Adipocyte (in vitro differentiated cells): ENCODE results near the gene LAMA3.

Source experiments
- DNase-seq: peaks from one replicate; pipeline ENCODE4 v3.0.0-alpha.2; 2015; ENCODE audit warnings: low read depth
- H3K27me3 ChIP-seq: replicated peaks from 2 replicates; pipeline ENCODE4 v1.7.0; 2013; ENCODE audit warnings: mild to moderate bottlenecking, low read length, moderate library complexity; ENCODE audit not compliant: control insufficient read depth, insufficient read depth
- H3K36me3 ChIP-seq: 2 replicates; pipeline ENCODE4 v1.7.0; 2013; ENCODE audit warnings: low read length, mild to moderate bottlenecking, moderate library complexity; ENCODE audit not compliant: control insufficient read depth, insufficient read depth, severe bottlenecking
- H3K4me1 ChIP-seq: 2 replicates; pipeline ENCODE4 v1.7.0; 2013; ENCODE audit warnings: mild to moderate bottlenecking, low read length, moderate library complexity; ENCODE audit not compliant: control insufficient read depth, insufficient read depth
- H3K4me3 ChIP-seq: 2 replicates; pipeline ENCODE4 v1.7.0; 2013; ENCODE audit warnings: mild to moderate bottlenecking, low read length, moderate library complexity
- H3K9ac ChIP-seq: 2 replicates; pipeline ENCODE4 v1.7.0; 2013; ENCODE audit warnings: mild to moderate bottlenecking, low read length, moderate library complexity
- H3K9me3 ChIP-seq: 2 replicates; pipeline ENCODE4 v1.7.0; 2013; ENCODE audit warnings: mild to moderate bottlenecking, low read length, moderate library complexity; ENCODE audit not compliant: control insufficient read depth

The LAMA3 gene

GRCh38 chr18:24003288-24003687 lies 314.0 kb downstream of the LAMA3 start:
- Histone ChIP-seq H3K36me3 (no peaks in the 10 kb centered on the region), H3K4me3 (no peak overlapping the region), H3K9me3 (no peaks in the 10 kb centered on the region), H3K4me1 (peaks cover 9% of the 10 kb centered on the region), H3K9ac (no peak overlapping the region), H3K27me3 (no peaks in the 10 kb centered on the region)
- DNase-seq: no peak

DNA sequence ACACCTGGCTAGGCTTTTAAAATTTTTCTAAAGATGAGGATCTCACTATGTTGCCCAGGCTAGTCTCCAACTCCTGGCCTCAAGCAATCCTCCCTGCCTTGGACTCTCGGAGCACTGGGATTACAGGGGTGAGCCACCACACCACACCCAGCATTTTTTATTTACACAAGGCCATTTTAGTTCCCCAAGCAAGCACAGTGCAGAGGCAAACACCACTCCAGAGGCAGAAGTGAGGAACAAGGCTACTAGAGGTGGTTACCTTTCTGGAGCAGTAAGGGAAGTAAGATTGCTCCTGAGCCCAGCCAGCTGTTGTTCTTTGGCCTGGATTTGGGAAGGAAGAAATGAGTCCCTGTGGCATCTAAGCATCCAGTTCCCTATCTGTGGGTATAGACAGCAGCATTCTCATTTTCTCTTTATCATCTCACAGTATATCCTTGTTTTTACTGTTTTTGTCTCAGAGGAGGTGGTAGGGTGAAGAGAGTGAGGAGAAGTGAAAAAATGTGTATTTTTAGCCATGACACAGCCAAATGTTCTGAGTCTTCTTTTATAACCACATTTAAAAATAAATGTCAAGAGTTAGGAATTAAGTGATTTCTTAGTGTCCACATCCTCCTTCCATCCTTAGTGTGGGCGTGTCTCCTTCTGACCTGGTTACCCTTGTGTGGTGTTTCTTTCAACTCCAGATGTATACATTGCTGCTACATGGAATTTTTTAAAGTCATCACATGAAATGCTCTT lies 314.8 kb downstream of the LAMA3 start:
- H3K9ac ChIP-seq: no peak overlapping the region
- no peaks in the 10 kb centered on the region for H3K27me3 ChIP-seq
- no peaks in the 10 kb centered on the region for H3K9me3 ChIP-seq
- H3K36me3 ChIP-seq: no peaks in the 10 kb centered on the region
- peaks cover 9% of the 10 kb centered on the region for H3K4me1 ChIP-seq
- DNase-seq: no peak
- no peak overlapping the region for H3K4me3 ChIP-seq
